ENCODE results near the gene EHD1. TPM values are rescaled to one million over a fixed set of nuclear protein-coding genes. Genes with fewer than 3 reads are reported as not detected.

The EHD1 gene
- total and polyA plus RNA-seq, 9 of the 15 experiments (the other 6 are each of a cell fraction or from before 2014, with no cell fraction given), result 0.46 to 65.0 (median 16.4) TPM

DNA sequence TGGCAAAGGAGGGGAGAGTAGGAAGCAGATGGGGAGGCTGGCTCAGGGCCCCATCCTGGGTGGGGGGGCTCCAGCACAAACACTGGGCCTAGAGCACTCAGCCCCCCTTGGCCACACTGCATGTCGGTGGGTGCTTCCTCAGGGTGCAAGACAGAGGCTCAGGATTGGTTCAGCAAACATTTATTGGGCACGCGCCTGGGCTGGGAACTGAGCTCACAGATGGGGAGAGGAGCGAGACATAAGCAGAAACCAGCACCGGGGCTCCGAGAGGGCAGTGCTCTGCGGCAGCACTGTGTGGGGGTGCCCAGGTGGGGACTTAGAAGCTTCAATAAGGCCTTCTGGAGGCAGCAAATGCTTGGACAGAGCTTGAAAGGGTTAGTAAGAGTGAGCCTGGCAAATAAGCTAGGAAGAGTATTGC is 12.1 kb upstream of the EHD1 start:
- H3K9ac ChIP-seq (ENCODE audit: insufficient read depth in 1 of 2, low read depth in 2 of 2, low read length in 2 of 2), result peak overlapping the region in 1 of 2 experiments; percentile 79; a peak in 2 of 4 replicates
- H3K9me1 ChIP-seq (ENCODE audit: control insufficient read depth, insufficient read depth, low read length), result no peaks in the 10 kb centered on the region
- in situ Hi-C loops (cut with MboI), result loop anchor here (5.0 kb wide), 2 partner anchors 43 to 103 kb away; no protein-coding TSS in a partner anchor
- ChIA-PET POLR2A (interaction anchor here (0.6 to 3.4 kb wide), 4 partner anchors 12 to 195 kb away, joined by 3 to 28 read pairs (median 4); partner anchors contain the start of gene EHD1), CTCF (ENCODE audit: low intra/inter-chr PET ratio) (no interaction called here)
- ATAC-seq (no peak), FAIRE-seq (no peak), DNase-seq (ENCODE audit: extremely low read depth in 1 of 4, low spot score in 3 of 4) (no peak)
- H3K27me3 ChIP-seq (ENCODE audit: control insufficient read depth in 2 of 2, insufficient read depth in 2 of 2, low read length in 2 of 2), result no peaks in the 10 kb centered on the region
- H3K4me1 ChIP-seq (replicated peaks in 1 of 2; ENCODE audit: control insufficient read depth in 2 of 2, insufficient read depth in 2 of 2, low read length in 2 of 2), result peaks cover 39 to 90% of the 10 kb centered on the region in 2 experiments
- WGBS (ENCODE audit: insufficient coverage, low coverage, missing lambda C conversion rate), result 93% methylated on average over 6 of the region's 7 CpGs
- H3K9me3 ChIP-seq (replicated peaks; ENCODE audit: control insufficient read depth, insufficient read depth, low read depth, low read length), result no peaks in the 10 kb centered on the region
- no peak overlapping the region; the same call in 1 of the 2 replicates for H2AFZ ChIP-seq (ENCODE audit: low read depth, low read length)
- H3K36me3 ChIP-seq (ENCODE audit: control insufficient read depth, insufficient read depth, low read length), result peaks cover 7% of the 10 kb centered on the region; the same call in 1 of the 3 replicates
- no peaks in the 10 kb centered on the region for H3K79me2 ChIP-seq (ENCODE audit: control insufficient read depth, insufficient read depth, low read length)
- BruUV-seq (replicated peaks), result no TSS peak
- intact Hi-C loops (cut with micrococcal nuclease), result loop anchor here (5.0 kb wide), 1 partner anchor 103 kb away; no protein-coding TSS in a partner anchor
- no peak overlapping the region for H3K4me3 ChIP-seq
- TF ChIP-seq MYNN (IDR thresholded peaks at IDR 0.05), result no peak
- no peak for TF ChIP-seq MYNN (CRISPR knock-in tag; IDR thresholded peaks at IDR 0.05)
- no peak for TF ChIP-seq ARID2 (IDR thresholded peaks at IDR 0.05)
- TF ChIP-seq ETV1 (tag; conservative IDR thresholded peaks at IDR 0.05; ENCODE audit: low read depth), result no peak
- H4K20me1 ChIP-seq (replicated peaks; ENCODE audit: control insufficient read depth, insufficient read depth, low read length), result no peaks in the 10 kb centered on the region
- no peak overlapping the region for H3K4me2 ChIP-seq (ENCODE audit: insufficient read depth, low read length)
- no peak overlapping the region; the same call in 2 of the 3 replicates for H3K27ac ChIP-seq (ENCODE audit: extremely low read depth, low read depth, low read length)

All from K562 (cell line).